H1 (cell line): ENCODE data around the gene RNASE12. TPM values are rescaled to one million over a fixed set of nuclear protein-coding genes. Genes with fewer than 3 reads are reported as not detected.

Experiments used
- CTCF ChIA-PET: fragments of 300-600 bp; sonication (Branson Sonifier 250); formaldehyde crosslinking; loops from one replicate; lab custom pipeline; 2021; ENCODE audit not compliant: partially characterized antibody; lab: Charles Lee
- POLR2A ChIA-PET: fragments of 300-600 bp; sonication (Branson Sonifier 250); formaldehyde crosslinking; loops from one replicate; lab custom pipeline; 2021; ENCODE audit warnings: inconsistent platforms; ENCODE audit not compliant: partially characterized antibody; lab: Charles Lee
- DNase-seq, 2 experiments: peaks; one replicate each; pipeline versions ENCODE4 v3.0.0 to v3.0.0-alpha.2; 2010 to 2022; ENCODE audit warnings: low spot score in 2 of 2, low read depth in 1 of 2, mixed read lengths in 1 of 2
- FAIRE-seq: peaks from 2 replicates; lab custom pipeline; 2011; peaks lifted over from hg19 to GRCh38; lab: Jason Lieb, UNC
- H2AFZ ChIP-seq: 2 replicates; pipeline ENCODE4 v1.8.1; 2012; ENCODE audit warnings: low read length, inconsistent platforms
- H2AK5ac ChIP-seq: 2 replicates; pipeline ENCODE4 v1.6.1; 2013; ENCODE audit warnings: low read depth, low read length
- H2BK120ac ChIP-seq: replicated peaks from 2 replicates; pipeline ENCODE3; 2013; ENCODE audit warnings: low read depth, low read length, inconsistent platforms
- H2BK12ac ChIP-seq: 2 replicates; pipeline ENCODE4 v1.6.1; 2013; ENCODE audit warnings: low read depth, low read length
- H2BK15ac ChIP-seq: 2 replicates; pipeline ENCODE4 v1.6.1; 2013; ENCODE audit warnings: low read length
- H2BK20ac ChIP-seq: 2 replicates; pipeline ENCODE4 v1.6.1; 2013; ENCODE audit warnings: low read length
- H2BK5ac ChIP-seq: 2 replicates; pipeline ENCODE4 v1.6.1; 2013; ENCODE audit warnings: low read depth, low read length
- H3K14ac ChIP-seq: 2 replicates; pipeline ENCODE4 v1.6.1; 2013; ENCODE audit warnings: inconsistent platforms; ENCODE audit not compliant: insufficient read length
- H3K18ac ChIP-seq: 2 replicates; pipeline ENCODE4 v1.6.1; 2013; ENCODE audit warnings: low read length; ENCODE audit errors: extremely low read depth
- H3K23ac ChIP-seq: 2 replicates; pipeline ENCODE4 v1.6.1; 2013; ENCODE audit warnings: inconsistent platforms; ENCODE audit not compliant: insufficient read length
- H3K23me2 ChIP-seq: 2 replicates; pipeline ENCODE4 v1.6.1; 2013; ENCODE audit warnings: low read depth, low read length
- H3K27ac ChIP-seq: 2 replicates; pipeline ENCODE4 v1.6.1; 2011; ENCODE audit warnings: low read depth, low read length, inconsistent platforms
- H3K27me3 ChIP-seq, 4 experiments: replicated peaks in 1 of 4; 1 replicate in 1 of 4; 2 replicates in 3 of 4; pipeline versions ENCODE4 v1.6.1 to v1.8.1; 2011 to 2013; ENCODE audit warnings: low read length in 3 of 4, mild to moderate bottlenecking in 3 of 4, inconsistent platforms in 2 of 4, mixed read lengths in 2 of 4, moderate library complexity in 1 of 4; ENCODE audit not compliant: control insufficient read depth in 3 of 4, insufficient read depth in 3 of 4; ENCODE audit errors: extremely low read depth in 1 of 4
- H3K36me3 ChIP-seq, 4 experiments: 2 replicates each; pipeline versions ENCODE4 v1.6.1 to v1.8.1; 2011 to 2013; ENCODE audit warnings: mild to moderate bottlenecking in 4 of 4, low read length in 3 of 4, moderate library complexity in 2 of 4, control low read depth in 1 of 4, inconsistent platforms in 1 of 4; ENCODE audit not compliant: insufficient read depth in 4 of 4, control insufficient read depth in 2 of 4
- H3K4ac ChIP-seq: replicated peaks from 2 replicates; pipeline ENCODE3; 2013; ENCODE audit warnings: low read length, low read depth, mixed read lengths, inconsistent platforms; ENCODE audit not compliant: insufficient read length
- H3K4me1 ChIP-seq, 4 experiments: replicated peaks in 1 of 4; 1 replicate in 1 of 4; 2 replicates in 3 of 4; pipeline versions ENCODE4 v1.6.1 to v1.8.1; 2011 to 2013; ENCODE audit warnings: low read length in 3 of 4, inconsistent platforms in 2 of 4, mixed read lengths in 1 of 4; ENCODE audit not compliant: insufficient read depth in 4 of 4, control insufficient read depth in 3 of 4
- H3K4me2 ChIP-seq, 2 experiments: 2 replicates each; pipeline versions ENCODE4 v1.6.1 to v1.8.1; 2011 to 2013; ENCODE audit warnings: low read depth in 2 of 2, low read length in 2 of 2, control low read depth in 1 of 2, inconsistent platforms in 1 of 2, mild to moderate bottlenecking in 1 of 2; ENCODE audit not compliant: insufficient read depth in 1 of 2
- H3K4me3 ChIP-seq, 4 experiments: fragments of 200-600, 300-600 bp in 1 of 4; sonication (generic), shearing (Covaris generic), sonication (Bioruptor Twin) in 1 of 4; 2 replicates each; pipeline versions ENCODE4 v1.5.1 to v1.8.1; 2011 to 2016; ENCODE audit warnings: low read length in 4 of 4, low read depth in 3 of 4, control low read depth in 2 of 4, inconsistent platforms in 2 of 4, mild to moderate bottlenecking in 2 of 4, mixed read lengths in 1 of 4, moderate library complexity in 1 of 4; ENCODE audit not compliant: insufficient read depth in 2 of 4; ENCODE audit errors: extremely low read depth in 1 of 4
- H3K56ac ChIP-seq: replicated peaks from 2 replicates; pipeline ENCODE3; 2013; ENCODE audit warnings: low read depth, mild to moderate bottlenecking, mixed read lengths, low read length, inconsistent platforms; ENCODE audit not compliant: insufficient read length
- H3K79me1 ChIP-seq: 2 replicates; pipeline ENCODE4 v1.6.1; 2013; ENCODE audit warnings: low read depth, low read length, control low read depth
- H3K79me2 ChIP-seq, 2 experiments: 2 replicates each; pipeline versions ENCODE4 v1.6.1 to v1.8.1; 2012 to 2013; ENCODE audit warnings: low read length in 2 of 2, mild to moderate bottlenecking in 2 of 2, inconsistent platforms in 1 of 2; ENCODE audit not compliant: insufficient read depth in 2 of 2, control insufficient read depth in 1 of 2
- H3K9ac ChIP-seq, 4 experiments: replicated peaks in 1 of 4; 1 replicate in 1 of 4; 2 replicates in 3 of 4; pipeline versions ENCODE4 v1.6.1 to v1.8.1; 2011 to 2013; ENCODE audit warnings: low read depth in 3 of 4, low read length in 3 of 4, control low read depth in 2 of 4, mild to moderate bottlenecking in 2 of 4, moderate library complexity in 2 of 4, inconsistent platforms in 1 of 4; ENCODE audit errors: extremely low read depth in 1 of 4
- H3K9me3 ChIP-seq, 2 experiments: 2 replicates each; pipeline versions ENCODE4 v1.6.1 to v1.8.1; 2012 to 2013; ENCODE audit warnings: mild to moderate bottlenecking in 2 of 2, moderate library complexity in 2 of 2, control low read depth in 1 of 2, inconsistent platforms in 1 of 2, low read depth in 1 of 2, low read length in 1 of 2, mixed read lengths in 1 of 2; ENCODE audit not compliant: insufficient read depth in 2 of 2
- H4K20me1 ChIP-seq, 2 experiments: replicated peaks in 1 of 2; 2 replicates each; pipeline versions ENCODE3 to v1.8.1; 2011 to 2013; ENCODE audit warnings: inconsistent platforms in 2 of 2, low read length in 2 of 2, mild to moderate bottlenecking in 1 of 2; ENCODE audit not compliant: insufficient read depth in 2 of 2, control insufficient read depth in 1 of 2
- H4K5ac ChIP-seq: 2 replicates; pipeline ENCODE4 v1.6.1; 2013; ENCODE audit warnings: low read length, low read depth, mixed read lengths, inconsistent platforms; ENCODE audit not compliant: insufficient read length
- H4K8ac ChIP-seq: 2 replicates; pipeline ENCODE4 v1.8.0; 2013; ENCODE audit warnings: mild to moderate bottlenecking, moderate library complexity, low read length, inconsistent platforms; ENCODE audit not compliant: insufficient read depth; ENCODE audit errors: extremely low read depth
- H4K91ac ChIP-seq: replicated peaks from 2 replicates; pipeline ENCODE3; 2013; ENCODE audit warnings: low read length, mixed read lengths, inconsistent platforms; ENCODE audit not compliant: insufficient read length
- CBX5 ChIP-seq: fragments of 300-800, 300-1000 bp; sonication (generic); IDR thresholded peaks from 2 replicates; pipeline ENCODE4 v1.7.1; 2016; ENCODE audit warnings: antibody characterized with exemption, low read length, low read depth
- JUN ChIP-seq: IDR thresholded peaks from 2 replicates; pipeline ENCODE4 v1.6.1; 2011; ENCODE audit warnings: low read depth, mild to moderate bottlenecking, improper control_type of control experiment, low read length
- MAFK ChIP-seq: IDR thresholded peaks from 2 replicates; pipeline ENCODE4 v1.6.1; 2012; ENCODE audit warnings: low read depth, mild to moderate bottlenecking, improper control_type of control experiment, low read length
- RAD21 ChIP-seq, 2 experiments: IDR thresholded peaks in 1 of 2; conservative IDR thresholded peaks in 1 of 2; 2 replicates each; pipeline ENCODE4 v1.6.1; 2011; ENCODE audit warnings: low read depth in 2 of 2, low read length in 2 of 2, improper control_type of control experiment in 1 of 2, inconsistent platforms in 1 of 2, mild to moderate bottlenecking in 1 of 2, moderate library complexity in 1 of 2
- RBBP5 ChIP-seq: IDR thresholded peaks from 2 replicates; pipeline ENCODE4 v1.7.1; 2012; ENCODE audit warnings: low read depth, mild to moderate bottlenecking, inconsistent platforms, low read length, moderate library complexity, borderline replicate concordance
- SP2 ChIP-seq: IDR thresholded peaks from 2 replicates; pipeline ENCODE4 v1.6.1; 2012; ENCODE audit warnings: mild to moderate bottlenecking, low read length, inconsistent platforms
- SP4 ChIP-seq: IDR thresholded peaks from 2 replicates; pipeline ENCODE4 v1.6.1; 2012; ENCODE audit warnings: low read length, inconsistent platforms
- ZNF274 ChIP-seq: IDR thresholded peaks from 2 replicates; pipeline ENCODE4 v1.7.0; 2012; ENCODE audit warnings: low read length, borderline replicate concordance; ENCODE audit errors: extremely low read depth
- WGBS, 2 experiments: shearing (Covaris generic) in 1 of 2; methylation state at CpG; one replicate each; pipeline versions ENCODE4 v1.1.6 to v1.1.7; 2013 to 2015; ENCODE audit warnings: low lambda C conversion rate in 2 of 2, mixed read lengths in 2 of 2, inconsistent platforms in 1 of 2, low coverage in 1 of 2, missing lambda C conversion rate in 1 of 2; ENCODE audit not compliant: insufficient replicate concordance in 2 of 2, insufficient coverage in 1 of 2, insufficient read length in 1 of 2; ENCODE audit errors: extremely low coverage in 1 of 2, missing lambda C conversion rate in 1 of 2; 5-methylcytosine and 5-hydroxymethylcytosine counted together
- polyA plus RNA-seq, 7 experiments: library from polyadenylated mRNA; depleted of rRNA in 3 of 7; stranded (reverse) in 5 of 7; unstranded in 2 of 7; fragments of >200 nt in 5 of 7; fragments of 200-250 nt in 2 of 7; gene quantifications; 1 replicate in 5 of 7; 2 replicates in 1 of 7; 4 replicates in 1 of 7; pipeline versions ENCODE4 v1.2.1 to v1.2.3, GENCODE V29; 2011 to 2013; ENCODE audit warnings: missing spikeins in 2 of 7, mixed read lengths in 2 of 7
- total RNA-seq: library from RNA; stranded (reverse); fragmentation: NEBNext Ultra II Directional; extraction: Animal tissue kit (Norgen Biotek cat#: 25700); gene quantifications from 2 replicates; pipeline ENCODE4 v1.2.1, GENCODE V29; 2021

RNASE12 gene
- total and polyA plus RNA-seq, 2 of the 8 experiments (the other 6 are each of a cell fraction or from before 2014, with no cell fraction given): not detected

DNA sequence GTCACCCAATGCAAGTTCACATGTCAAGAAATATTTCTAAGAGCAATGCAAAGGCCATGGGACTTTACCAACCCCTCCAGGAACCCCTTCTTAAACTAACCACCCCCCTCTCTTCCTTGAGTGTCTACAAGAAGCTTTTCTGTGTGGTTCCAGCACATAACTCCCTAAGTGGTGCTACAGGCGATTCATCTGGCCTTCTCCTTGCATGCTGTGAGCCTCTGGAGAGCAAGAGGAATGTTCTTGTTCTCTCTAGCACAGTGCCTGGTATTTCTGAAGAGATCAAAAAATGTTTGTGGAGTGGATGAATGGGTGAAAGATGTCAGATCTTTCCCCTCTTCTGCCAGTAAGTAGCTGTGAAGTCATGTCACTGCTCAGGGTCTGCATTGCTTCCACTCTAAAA, 5.9 kb upstream of the RNASE12 start:
- Histone ChIP-seq H3K9ac (no peak overlapping the region), H3K4ac (no peak overlapping the region), H3K4me3 (no peak overlapping the region), H3K79me2 (no peaks in the 10 kb centered on the region), H2AK5ac (no peak overlapping the region), H3K23me2 (no peaks in the 10 kb centered on the region), H4K20me1 (no peaks in the 10 kb centered on the region), H2BK15ac (no peak overlapping the region), H2BK12ac (no peak overlapping the region), H3K14ac (no peak overlapping the region), H3K4me1 (no peaks in the 10 kb centered on the region; a peak in 1 of 7 replicates), H3K4me2 (no peak overlapping the region), H3K36me3 (no peaks in the 10 kb centered on the region), H4K91ac (no peak overlapping the region), H3K18ac (no peak overlapping the region), H3K27me3 (no peaks in the 10 kb centered on the region; a peak in 1 of 7 replicates), H3K79me1 (no peaks in the 10 kb centered on the region), H2BK120ac (no peak overlapping the region), H3K56ac (no peak overlapping the region), H2AFZ (0 out of 2 replicates have a peak overlapping the region, but pooled peaks have one; percentile 13), H3K27ac (no peak overlapping the region), H4K5ac (no peak overlapping the region), H4K8ac (no peak overlapping the region), H3K23ac (no peak overlapping the region), H2BK20ac (no peak overlapping the region), H3K9me3 (no peaks in the 10 kb centered on the region), H2BK5ac (no peak overlapping the region)
- TF ChIP-seq RBBP5 (no peak), CBX5 (no peak), MAFK (no peak), ZNF274 (no peak), JUN (no peak), SP2 (no peak), RAD21 (IDR thresholded peaks at IDR 0.05 in 1 of 2, conservative IDR thresholded peaks at IDR 0.05 in 1 of 2; ENCODE audit: low read depth in 2 of 2, low read length in 2 of 2) (no peak), SP4 (no peak)
- ChIA-PET CTCF (interaction anchor here (0.9 to 5.0 kb wide), 8 partner anchors 9 to 212 kb away, joined by 3 to 34 read pairs (median 4); partner anchors contain the start of gene RNASE11), POLR2A (interaction anchor here (1.6 kb wide), 1 partner anchor 10 kb away, joined by 3 read pairs; no protein-coding TSS in a partner anchor)
- 87% methylated on average over 1 of the region's 1 CpG; no CpG with 5 or more reads in 1 of the 2 experiments for WGBS, 2 experiments
- FAIRE-seq: no peak
- no peak for DNase-seq
